ENCODE data around the gene CDH13.

DNA sequence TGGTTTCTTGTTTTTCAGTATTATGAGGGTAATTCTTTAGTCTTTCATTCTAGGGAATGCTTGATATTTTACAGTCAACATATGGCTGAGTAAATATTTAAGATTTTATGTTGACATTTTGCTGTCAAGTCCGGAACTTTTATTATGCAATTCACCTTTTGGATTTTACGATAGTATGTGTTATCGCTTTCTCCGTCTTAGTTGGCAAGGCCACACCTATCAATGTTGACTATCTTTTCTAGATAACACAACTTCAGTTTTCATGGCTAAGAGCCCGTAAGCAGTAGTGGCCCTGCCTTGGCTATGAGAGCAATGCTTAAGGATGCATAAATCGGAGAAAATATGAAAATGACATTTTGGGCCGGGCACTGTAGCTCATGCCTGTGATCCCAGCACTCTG lies 39.5 kb upstream of the CDH13 start:
- TF ChIP-seq NRF1 (conservative IDR thresholded peaks at IDR 0.05; ENCODE audit: low read depth, low read length) (no peak), NR2C2 (IDR thresholded peaks at IDR 0.05; ENCODE audit: borderline replicate concordance, control insufficient read depth, insufficient read length, low read depth) (no peak), ZNF207 (IDR thresholded peaks at IDR 0.05; ENCODE audit: borderline replicate concordance) (no peak), POLR2A (IDR thresholded peaks at IDR 0.05; ENCODE audit: low read depth, low read length) (no peak), EP300 (IDR thresholded peaks at IDR 0.05; ENCODE audit: borderline replicate concordance in 1 of 2, control insufficient read depth in 1 of 2, low read depth in 2 of 2, low read length in 2 of 2) (no peak), BHLHE40 (IDR thresholded peaks at IDR 0.05; ENCODE audit: borderline replicate concordance in 1 of 2, low read depth in 2 of 2, low read length in 1 of 2) (no peak), HCFC1 (IDR thresholded peaks at IDR 0.05; ENCODE audit: low read length) (no peak), E4F1 (IDR thresholded peaks at IDR 0.05; ENCODE audit: borderline replicate concordance, partially characterized antibody) (no peak), MXI1 (IDR thresholded peaks at IDR 0.05; ENCODE audit: low read depth, low read length) (no peak), NFYA (IDR thresholded peaks at IDR 0.05; ENCODE audit: borderline replicate concordance, low read depth, low read length) (no peak)
- TF ChIP-seq, protein P1, sequence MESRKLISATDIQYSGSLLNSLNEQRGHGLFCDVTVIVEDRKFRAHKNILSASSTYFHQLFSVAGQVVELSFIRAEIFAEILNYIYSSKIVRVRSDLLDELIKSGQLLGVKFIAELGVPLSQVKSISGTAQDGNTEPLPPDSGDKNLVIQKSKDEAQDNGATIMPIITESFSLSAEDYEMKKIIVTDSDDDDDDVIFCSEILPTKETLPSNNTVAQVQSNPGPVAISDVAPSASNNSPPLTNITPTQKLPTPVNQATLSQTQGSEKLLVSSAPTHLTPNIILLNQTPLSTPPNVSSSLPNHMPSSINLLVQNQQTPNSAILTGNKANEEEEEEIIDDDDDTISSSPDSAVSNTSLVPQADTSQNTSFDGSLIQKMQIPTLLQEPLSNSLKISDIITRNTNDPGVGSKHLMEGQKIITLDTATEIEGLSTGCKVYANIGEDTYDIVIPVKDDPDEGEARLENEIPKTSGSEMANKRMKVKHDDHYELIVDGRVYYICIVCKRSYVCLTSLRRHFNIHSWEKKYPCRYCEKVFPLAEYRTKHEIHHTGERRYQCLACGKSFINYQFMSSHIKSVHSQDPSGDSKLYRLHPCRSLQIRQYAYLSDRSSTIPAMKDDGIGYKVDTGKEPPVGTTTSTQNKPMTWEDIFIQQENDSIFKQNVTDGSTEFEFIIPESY (IDR thresholded peaks at IDR 0.05): no peak
- TF ChIP-seq, protein P2, sequence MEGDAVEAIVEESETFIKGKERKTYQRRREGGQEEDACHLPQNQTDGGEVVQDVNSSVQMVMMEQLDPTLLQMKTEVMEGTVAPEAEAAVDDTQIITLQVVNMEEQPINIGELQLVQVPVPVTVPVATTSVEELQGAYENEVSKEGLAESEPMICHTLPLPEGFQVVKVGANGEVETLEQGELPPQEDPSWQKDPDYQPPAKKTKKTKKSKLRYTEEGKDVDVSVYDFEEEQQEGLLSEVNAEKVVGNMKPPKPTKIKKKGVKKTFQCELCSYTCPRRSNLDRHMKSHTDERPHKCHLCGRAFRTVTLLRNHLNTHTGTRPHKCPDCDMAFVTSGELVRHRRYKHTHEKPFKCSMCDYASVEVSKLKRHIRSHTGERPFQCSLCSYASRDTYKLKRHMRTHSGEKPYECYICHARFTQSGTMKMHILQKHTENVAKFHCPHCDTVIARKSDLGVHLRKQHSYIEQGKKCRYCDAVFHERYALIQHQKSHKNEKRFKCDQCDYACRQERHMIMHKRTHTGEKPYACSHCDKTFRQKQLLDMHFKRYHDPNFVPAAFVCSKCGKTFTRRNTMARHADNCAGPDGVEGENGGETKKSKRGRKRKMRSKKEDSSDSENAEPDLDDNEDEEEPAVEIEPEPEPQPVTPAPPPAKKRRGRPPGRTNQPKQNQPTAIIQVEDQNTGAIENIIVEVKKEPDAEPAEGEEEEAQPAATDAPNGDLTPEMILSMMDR (IDR thresholded peaks at IDR 0.05 in 2 of 3, conservative IDR thresholded peaks at IDR 0.05 in 1 of 3; ENCODE audit: control insufficient read depth in 2 of 3, extremely low read depth in 1 of 3, insufficient read depth in 1 of 3, low read depth in 3 of 3, low read length in 3 of 3): no peak
